Mesodermal cell (in vitro differentiated cells): ENCODE results near the gene SAMD8.
A peak's percentile ranks its signal among the peaks of the same experiment; 100 is the strongest.

Experiments
- H3K27ac ChIP-seq: 2 replicates; pipeline ENCODE4 v1.7.0; 2013; ENCODE audit warnings: mild to moderate bottlenecking, low read depth, low read length, moderate library complexity; ENCODE audit not compliant: severe bottlenecking
- H3K36me3 ChIP-seq: 2 replicates; pipeline ENCODE4 v1.7.1; 2013; ENCODE audit warnings: mild to moderate bottlenecking, low read length, moderate library complexity; ENCODE audit not compliant: control insufficient read depth, insufficient read depth
- H3K4me1 ChIP-seq: one replicate; pipeline ENCODE4 v1.7.1; 2013; ENCODE audit warnings: mild to moderate bottlenecking, low read length; ENCODE audit not compliant: insufficient read depth, control insufficient read depth, poor library complexity, severe bottlenecking
- H3K4me3 ChIP-seq: 2 replicates; pipeline ENCODE4 v1.7.0; 2013; ENCODE audit warnings: low read length, control low read depth, mild to moderate bottlenecking; ENCODE audit not compliant: insufficient read depth, poor library complexity, severe bottlenecking; ENCODE audit errors: extremely low read depth
- H3K9me3 ChIP-seq: 2 replicates; pipeline ENCODE4 v1.7.1; 2013; ENCODE audit warnings: mild to moderate bottlenecking, low read length, moderate library complexity; ENCODE audit not compliant: control insufficient read depth
- WGBS, 2 experiments: methylation state at CpG; one replicate each; pipeline ENCODE4 v1.1.5; 2013; ENCODE audit warnings: missing lambda C conversion rate in 2 of 2; ENCODE audit not compliant: insufficient coverage in 2 of 2; 5-methylcytosine and 5-hydroxymethylcytosine counted together

SAMD8 gene

DNA sequence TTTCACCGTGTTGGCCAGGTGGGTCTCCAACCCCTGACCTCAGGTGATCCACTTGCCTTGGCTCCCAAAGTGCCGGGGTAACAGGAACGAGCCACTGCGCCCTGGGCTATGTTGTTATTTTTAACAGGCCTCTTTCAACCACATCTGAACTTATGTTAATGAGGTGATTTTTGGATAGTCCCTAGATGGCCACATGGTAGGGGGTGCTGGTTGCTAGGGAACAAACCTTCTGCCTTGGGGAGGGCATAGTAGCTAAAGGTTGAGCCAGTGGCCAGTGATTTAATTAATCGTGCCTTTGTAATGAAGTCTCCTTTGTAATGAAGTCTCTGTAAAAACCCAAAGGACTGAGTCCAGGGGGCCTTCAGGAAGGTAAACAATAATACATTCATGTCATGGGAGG lies 115.2 kb downstream of the SAMD8 start:
- WGBS, 2 experiments, result 87 to 91% methylated on average over 3 to 5 of the region's 5 CpGs
- H3K27ac ChIP-seq, result peak overlapping the region; percentile 95
- H3K4me3 ChIP-seq, result no peak overlapping the region
- no peaks in the 10 kb centered on the region for H3K9me3 ChIP-seq
- peaks cover 77% of the 10 kb centered on the region for H3K4me1 ChIP-seq
- peaks cover 73% of the 10 kb centered on the region for H3K36me3 ChIP-seq

DNA sequence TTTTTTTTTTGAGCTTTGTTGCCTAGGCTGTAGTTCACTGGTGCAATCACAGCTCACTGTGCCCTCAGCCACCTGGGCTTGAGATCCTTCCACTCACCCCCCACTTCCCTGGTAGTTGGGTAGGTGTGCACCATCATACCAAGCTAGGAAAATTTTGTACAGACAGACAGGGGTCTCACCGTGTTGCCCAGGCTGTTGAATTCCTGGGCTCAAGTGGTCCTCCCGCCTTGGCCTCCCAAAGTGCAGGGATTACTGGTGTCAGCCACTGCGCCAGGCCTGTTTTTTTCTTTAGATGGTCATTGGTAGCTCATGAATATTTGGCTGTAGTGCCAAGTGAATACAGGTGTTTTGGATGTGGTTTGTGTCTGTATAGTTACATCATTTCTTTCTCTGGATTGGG lies 116.8 kb downstream of the SAMD8 start:
- 90 to 94% methylated on average over 2 to 3 of the region's 3 CpGs for WGBS, 2 experiments
- H3K36me3 ChIP-seq, result peaks cover 71% of the 10 kb centered on the region
- H3K4me1 ChIP-seq, result peaks cover 62% of the 10 kb centered on the region
- H3K27ac ChIP-seq, result no peak overlapping the region
- H3K9me3 ChIP-seq, result no peaks in the 10 kb centered on the region
- no peak overlapping the region for H3K4me3 ChIP-seq

DNA sequence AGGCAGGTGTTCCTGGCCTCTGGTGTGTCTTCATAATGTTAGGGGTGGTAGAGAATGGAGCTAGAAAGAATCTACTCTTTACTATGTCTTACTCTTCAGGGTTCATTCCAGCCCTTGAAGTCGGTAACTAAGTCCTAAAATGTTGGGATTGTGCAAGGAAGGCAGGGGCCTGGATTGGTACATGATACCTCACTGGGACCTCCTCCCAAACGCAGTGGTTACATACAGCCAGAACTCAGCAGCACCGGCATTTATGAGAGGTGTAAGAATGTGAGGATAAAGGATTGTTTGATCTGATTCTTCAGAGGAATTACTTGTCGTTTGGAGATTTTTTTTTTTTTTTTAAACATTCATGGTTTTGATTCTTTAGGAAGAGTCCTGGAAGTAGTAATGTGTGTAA lies 117.4 kb downstream of the SAMD8 start:
- Histone ChIP-seq H3K36me3 (peaks cover 67% of the 10 kb centered on the region), H3K27ac (peak overlapping the region; percentile 3), H3K4me3 (no peak overlapping the region), H3K9me3 (no peaks in the 10 kb centered on the region), H3K4me1 (peaks cover 56% of the 10 kb centered on the region)
- WGBS, 2 experiments, result 83 to 92% methylated on average over 3 to 4 of the region's 4 CpGs

DNA sequence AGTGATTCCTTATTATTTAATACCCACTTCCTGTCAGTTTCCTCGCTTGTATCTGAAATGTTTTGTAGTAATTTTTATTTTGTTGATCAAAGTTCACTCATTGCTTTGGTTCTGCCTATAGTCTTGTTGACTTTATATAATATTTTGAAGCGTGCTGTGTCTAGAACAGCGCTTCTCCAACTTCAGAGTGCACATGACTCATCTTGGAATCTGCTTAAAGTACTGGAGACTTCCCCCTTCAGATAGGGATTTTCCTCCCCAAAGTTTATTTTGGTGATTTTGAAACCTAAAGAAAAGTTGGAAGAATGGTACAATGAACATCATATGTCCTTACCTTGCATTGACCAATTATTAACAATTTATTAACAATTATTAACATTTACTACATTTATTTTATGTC lies 118.5 kb downstream of the SAMD8 start:
- no peak overlapping the region for H3K27ac ChIP-seq
- H3K4me1 ChIP-seq, result peaks cover 45% of the 10 kb centered on the region
- H3K9me3 ChIP-seq, result no peaks in the 10 kb centered on the region
- no CpG with 5 or more reads among the region's 3 CpGs for WGBS, 2 experiments
- no peak overlapping the region for H3K4me3 ChIP-seq
- peaks cover 58% of the 10 kb centered on the region for H3K36me3 ChIP-seq

DNA sequence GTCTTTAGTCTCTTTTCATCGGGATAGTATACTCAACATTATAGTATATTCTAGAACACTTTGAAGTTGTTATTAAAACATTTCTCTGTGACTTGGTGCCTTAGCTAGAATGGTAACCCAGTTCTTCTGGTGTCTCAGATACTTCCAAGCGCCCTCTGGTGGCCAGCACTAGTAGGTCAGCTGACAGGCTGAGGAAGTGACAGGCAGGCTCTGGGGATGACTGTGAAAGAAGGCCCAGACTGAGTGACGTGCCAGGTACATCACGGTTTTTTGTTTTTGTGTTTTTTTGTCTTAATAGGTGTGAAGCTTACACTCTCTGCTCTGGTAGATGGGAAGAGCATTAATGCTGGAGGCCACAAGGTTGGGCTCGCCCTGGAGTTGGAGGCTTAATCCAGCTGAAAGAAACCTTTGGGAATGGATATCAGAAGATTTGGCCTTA lies 119.2 kb downstream of the SAMD8 start:
- Histone ChIP-seq H3K9me3 (no peaks in the 10 kb centered on the region), H3K36me3 (peaks cover 58% of the 10 kb centered on the region), H3K27ac (peak overlapping the region; percentile 30), H3K4me3 (no peak overlapping the region), H3K4me1 (peaks cover 40% of the 10 kb centered on the region)
- WGBS, 2 experiments, result 0 to 40% methylated on average over 1 to 2 of the region's 5 CpGs
